GM12875 (cell line): ENCODE measurements around the gene DDAH2.

Experiments used
- H3K4me3 ChIP-seq: one replicate; pipeline ENCODE4 v1.5.1; 2011; ENCODE audit warnings: low read depth, low read length, control low read depth
- CTCF ChIP-seq: IDR thresholded peaks from 2 replicates; pipeline ENCODE4 v1.5.1; 2011; ENCODE audit warnings: low read depth, mild to moderate bottlenecking, control low read depth, inconsistent platforms, low read length, moderate library complexity, borderline replicate concordance; ENCODE audit not compliant: insufficient read depth

DDAH2 gene

GRCh38 chr6:31723245-31723979 lies 5.7 kb downstream of the DDAH2 start, which contains the start of gene MPIG6B:
TSS of gene MPIG6B (plus strand) at chr6:31723373. CDS start at chr6:31723384, 11 bp downstream.
- H3K4me3 ChIP-seq = no peak within 1 kb of the TSS
- no peak for TF ChIP-seq CTCF

- TF ChIP-seq CTCF = no peak
- no peak overlapping the region for H3K4me3 ChIP-seq
These were observed 6.9 kb downstream of the DDAH2 start for GRCh38 chr6:31722173-31722572.

GRCh38 chr6:31721351-31722020 lies 7.6 kb downstream of the DDAH2 start, which contains the start of gene LY6G6C:
TSS of gene LY6G6C (minus strand) at chr6:31721746. CDS start at chr6:31721679, 67 bp downstream.
- H3K4me3 ChIP-seq = no peak within 1 kb of the TSS
- no peak for TF ChIP-seq CTCF

- no peak overlapping the region for H3K4me3 ChIP-seq
- TF ChIP-seq CTCF = no peak
These were observed 8.8 kb downstream of the DDAH2 start for GRCh38 chr6:31720196-31720770.

- TF ChIP-seq CTCF = no peak
- H3K4me3 ChIP-seq = no peak overlapping the region
These were observed 10.1 kb downstream of the DDAH2 start for GRCh38 chr6:31719001-31719400.

- no peak overlapping the region for H3K4me3 ChIP-seq
- TF ChIP-seq CTCF = no peak
These were observed 10.8 kb downstream of the DDAH2 start for GRCh38 chr6:31718265-31718664.
